Tibial nerve (tissue), 4 donors: ENCODE data around the gene KCNK6.

Source experiments
- EP300 ChIP-seq, 2 donors: sonication (generic); formaldehyde crosslinking; IDR thresholded peaks; one replicate each; pipeline ENCODE4 v1.6.1; 2017; ENCODE audit warnings: antibody characterized with exemption in 2 of 2, mild to moderate bottlenecking in 1 of 2
- POLR2A ChIP-seq, 2 donors: fragments of 450-650 bp; IDR thresholded peaks; one replicate each; pipeline ENCODE4 v1.6.1; 2017; ENCODE audit warnings: antibody characterized with exemption in 2 of 2, mild to moderate bottlenecking in 2 of 2, moderate library complexity in 2 of 2
- TF ChIP-seq, protein P1 (sequence below), 5 experiments: fragments of 200-600 bp in 3 of 5; fragments of 450-650 bp in 2 of 5; sonication (generic) in 3 of 5; IDR thresholded peaks; one replicate each; pipeline ENCODE4 v1.5.1; 2016 to 2019; ENCODE audit warnings: antibody characterized with exemption in 5 of 5, mild to moderate bottlenecking in 3 of 5, moderate library complexity in 2 of 5

DNA sequence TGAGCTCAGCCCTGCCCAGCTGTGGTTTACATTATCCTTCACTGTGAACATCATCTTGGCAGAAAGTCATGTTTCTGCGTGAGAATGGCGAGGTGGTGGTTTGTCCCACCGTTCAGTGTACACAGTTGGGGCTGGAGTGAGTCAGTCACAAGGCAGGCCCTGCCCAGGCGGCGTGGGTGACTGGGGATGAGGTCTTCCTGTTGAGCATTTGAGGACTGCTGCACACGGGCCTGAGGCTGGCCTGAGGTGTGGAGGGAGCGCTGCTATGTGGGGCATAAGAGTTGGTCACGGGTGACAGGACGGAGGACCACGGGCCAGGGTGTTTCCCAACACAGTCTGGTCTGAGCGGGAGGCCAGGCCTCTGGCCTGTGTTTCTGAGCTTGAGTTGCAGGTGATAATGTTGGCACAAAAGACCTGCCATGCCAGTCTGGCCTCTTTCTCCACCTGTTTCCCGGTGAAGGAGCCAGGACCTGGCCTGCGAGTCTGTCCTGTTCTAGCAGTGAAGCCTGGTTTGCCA, 29.0 kb upstream of the KCNK6 start:
- no peak for TF ChIP-seq EP300 (IDR thresholded peaks at IDR 0.05)
- TF ChIP-seq POLR2A (IDR thresholded peaks at IDR 0.05): no peak
- TF ChIP-seq, protein P1, sequence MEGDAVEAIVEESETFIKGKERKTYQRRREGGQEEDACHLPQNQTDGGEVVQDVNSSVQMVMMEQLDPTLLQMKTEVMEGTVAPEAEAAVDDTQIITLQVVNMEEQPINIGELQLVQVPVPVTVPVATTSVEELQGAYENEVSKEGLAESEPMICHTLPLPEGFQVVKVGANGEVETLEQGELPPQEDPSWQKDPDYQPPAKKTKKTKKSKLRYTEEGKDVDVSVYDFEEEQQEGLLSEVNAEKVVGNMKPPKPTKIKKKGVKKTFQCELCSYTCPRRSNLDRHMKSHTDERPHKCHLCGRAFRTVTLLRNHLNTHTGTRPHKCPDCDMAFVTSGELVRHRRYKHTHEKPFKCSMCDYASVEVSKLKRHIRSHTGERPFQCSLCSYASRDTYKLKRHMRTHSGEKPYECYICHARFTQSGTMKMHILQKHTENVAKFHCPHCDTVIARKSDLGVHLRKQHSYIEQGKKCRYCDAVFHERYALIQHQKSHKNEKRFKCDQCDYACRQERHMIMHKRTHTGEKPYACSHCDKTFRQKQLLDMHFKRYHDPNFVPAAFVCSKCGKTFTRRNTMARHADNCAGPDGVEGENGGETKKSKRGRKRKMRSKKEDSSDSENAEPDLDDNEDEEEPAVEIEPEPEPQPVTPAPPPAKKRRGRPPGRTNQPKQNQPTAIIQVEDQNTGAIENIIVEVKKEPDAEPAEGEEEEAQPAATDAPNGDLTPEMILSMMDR (IDR thresholded peaks at IDR 0.05): no peak
